Testis (tissue), 2 donors: Measurements from ENCODE around the gene PXYLP1.
"Not testable (repeated sequence)": the region's sequence is repeated elsewhere in the genome, so short reads cannot be mapped to it uniquely, and the experiment has no call there.

Experiments
- POLR2A ChIP-seq: fragments of 450-650 bp; IDR thresholded peaks from one replicate; pipeline ENCODE4 v1.6.1; 2017; ENCODE audit warnings: antibody characterized with exemption, mild to moderate bottlenecking, moderate library complexity
- TF ChIP-seq, protein P1 (sequence below), 3 experiments: fragments of 450-650 bp in 2 of 3; fragments of 200-600 bp in 1 of 3; sonication (generic) in 1 of 3; IDR thresholded peaks; one replicate each; pipeline ENCODE4 v1.5.1; 2016 to 2019; ENCODE audit warnings: antibody characterized with exemption in 3 of 3, mild to moderate bottlenecking in 2 of 3, moderate library complexity in 1 of 3

DNA sequence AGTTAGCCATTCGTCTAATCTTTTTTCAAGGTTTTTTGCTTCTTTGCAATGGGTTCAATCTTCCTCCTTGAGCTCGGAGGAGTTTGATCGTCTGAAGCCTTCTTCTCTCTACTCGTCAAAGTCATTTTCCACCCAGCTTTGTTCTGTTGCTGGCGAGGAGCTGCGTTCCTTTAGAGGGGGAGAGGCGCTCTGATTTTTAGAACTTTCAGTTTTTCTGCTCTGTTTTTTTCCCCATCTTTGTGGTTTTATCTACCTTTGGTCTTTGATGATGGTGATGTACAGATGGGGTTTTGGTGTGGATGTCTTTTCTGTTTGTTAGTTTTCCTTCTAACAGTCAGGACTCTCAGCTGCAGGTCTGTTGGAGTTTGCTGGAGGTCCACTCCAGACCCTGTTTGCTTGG is 68.8 kb downstream of the PXYLP1 start:
- TF ChIP-seq, protein P1, sequence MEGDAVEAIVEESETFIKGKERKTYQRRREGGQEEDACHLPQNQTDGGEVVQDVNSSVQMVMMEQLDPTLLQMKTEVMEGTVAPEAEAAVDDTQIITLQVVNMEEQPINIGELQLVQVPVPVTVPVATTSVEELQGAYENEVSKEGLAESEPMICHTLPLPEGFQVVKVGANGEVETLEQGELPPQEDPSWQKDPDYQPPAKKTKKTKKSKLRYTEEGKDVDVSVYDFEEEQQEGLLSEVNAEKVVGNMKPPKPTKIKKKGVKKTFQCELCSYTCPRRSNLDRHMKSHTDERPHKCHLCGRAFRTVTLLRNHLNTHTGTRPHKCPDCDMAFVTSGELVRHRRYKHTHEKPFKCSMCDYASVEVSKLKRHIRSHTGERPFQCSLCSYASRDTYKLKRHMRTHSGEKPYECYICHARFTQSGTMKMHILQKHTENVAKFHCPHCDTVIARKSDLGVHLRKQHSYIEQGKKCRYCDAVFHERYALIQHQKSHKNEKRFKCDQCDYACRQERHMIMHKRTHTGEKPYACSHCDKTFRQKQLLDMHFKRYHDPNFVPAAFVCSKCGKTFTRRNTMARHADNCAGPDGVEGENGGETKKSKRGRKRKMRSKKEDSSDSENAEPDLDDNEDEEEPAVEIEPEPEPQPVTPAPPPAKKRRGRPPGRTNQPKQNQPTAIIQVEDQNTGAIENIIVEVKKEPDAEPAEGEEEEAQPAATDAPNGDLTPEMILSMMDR (IDR thresholded peaks at IDR 0.05), result not testable (repeated sequence)
- TF ChIP-seq POLR2A, result not testable (repeated sequence)
